ENCODE data around the gene ZNF283.

The ZNF283 gene

GRCh38 chr19:43784241-43784980 is 42.7 kb upstream of the ZNF283 start:
- H3K4me3 ChIP-seq (ENCODE audit: extremely low read depth, insufficient read depth, low read length, poor library complexity, severe bottlenecking) = no peak overlapping the region
- WGBS, 2 experiments (ENCODE audit: insufficient coverage in 2 of 2) = 78 to 87% methylated on average over 3 of the region's 4 CpGs
- H3K36me3 ChIP-seq (ENCODE audit: control insufficient read depth, insufficient read depth, low read length) = no peaks in the 10 kb centered on the region
- H3K4me1 ChIP-seq (ENCODE audit: control insufficient read depth, insufficient read depth, low read length, poor library complexity, severe bottlenecking) = peaks cover 31% of the 10 kb centered on the region
- H3K27ac ChIP-seq (ENCODE audit: low read depth, low read length, severe bottlenecking) = no peak overlapping the region
- no peaks in the 10 kb centered on the region for H3K9me3 ChIP-seq (ENCODE audit: control insufficient read depth, low read length)

GRCh38 chr19:43784981-43785808 is 41.9 kb upstream of the ZNF283 start:
- 39 to 40% methylated on average over 8 to 9 of the region's 10 CpGs for WGBS, 2 experiments (ENCODE audit: insufficient coverage in 2 of 2)
- H3K36me3 ChIP-seq (ENCODE audit: control insufficient read depth, insufficient read depth, low read length) = no peaks in the 10 kb centered on the region
- no peaks in the 10 kb centered on the region for H3K9me3 ChIP-seq (ENCODE audit: control insufficient read depth, low read length)
- peaks cover 24% of the 10 kb centered on the region for H3K4me1 ChIP-seq (ENCODE audit: control insufficient read depth, insufficient read depth, low read length, poor library complexity, severe bottlenecking)
- no peak overlapping the region for H3K27ac ChIP-seq (ENCODE audit: low read depth, low read length, severe bottlenecking)
- H3K4me3 ChIP-seq (ENCODE audit: extremely low read depth, insufficient read depth, low read length, poor library complexity, severe bottlenecking) = no peak overlapping the region

GRCh38 chr19:43786665-43787064 is 40.5 kb upstream of the ZNF283 start:
- no peaks in the 10 kb centered on the region for H3K9me3 ChIP-seq (ENCODE audit: control insufficient read depth, low read length)
- WGBS, 2 experiments (ENCODE audit: insufficient coverage in 2 of 2) = 0 to 33% methylated on average over 1 of the region's 1 CpG
- H3K4me3 ChIP-seq (ENCODE audit: extremely low read depth, insufficient read depth, low read length, poor library complexity, severe bottlenecking) = no peak overlapping the region
- H3K27ac ChIP-seq (ENCODE audit: low read depth, low read length, severe bottlenecking) = no peak overlapping the region
- no peaks in the 10 kb centered on the region for H3K36me3 ChIP-seq (ENCODE audit: control insufficient read depth, insufficient read depth, low read length)
- H3K4me1 ChIP-seq (ENCODE audit: control insufficient read depth, insufficient read depth, low read length, poor library complexity, severe bottlenecking) = peaks cover 16% of the 10 kb centered on the region

- Histone ChIP-seq H3K9me3 (ENCODE audit: control insufficient read depth, low read length) (no peaks in the 10 kb centered on the region), H3K4me3 (ENCODE audit: extremely low read depth, insufficient read depth, low read length, poor library complexity, severe bottlenecking) (no peak overlapping the region), H3K4me1 (ENCODE audit: control insufficient read depth, insufficient read depth, low read length, poor library complexity, severe bottlenecking) (peaks cover 11% of the 10 kb centered on the region), H3K27ac (ENCODE audit: low read depth, low read length, severe bottlenecking) (no peak overlapping the region), H3K36me3 (ENCODE audit: control insufficient read depth, insufficient read depth, low read length) (no peaks in the 10 kb centered on the region)
- WGBS, 2 experiments (ENCODE audit: insufficient coverage in 2 of 2) = 13% methylated on average over 1 of the region's 3 CpGs; no CpG with 5 or more reads in 1 of the 2 experiments
Measured at GRCh38 chr19:43789029-43789428, 38.1 kb upstream of the ZNF283 start.

- no peaks in the 10 kb centered on the region for H3K36me3 ChIP-seq (ENCODE audit: control insufficient read depth, insufficient read depth, low read length)
- H3K27ac ChIP-seq (ENCODE audit: low read depth, low read length, severe bottlenecking) = no peak overlapping the region
- H3K4me3 ChIP-seq (ENCODE audit: extremely low read depth, insufficient read depth, low read length, poor library complexity, severe bottlenecking) = no peak overlapping the region
- H3K4me1 ChIP-seq (ENCODE audit: control insufficient read depth, insufficient read depth, low read length, poor library complexity, severe bottlenecking) = no peaks in the 10 kb centered on the region
- no peaks in the 10 kb centered on the region for H3K9me3 ChIP-seq (ENCODE audit: control insufficient read depth, low read length)
- 33 to 50% methylated on average over 2 to 3 of the region's 3 CpGs for whole genome bisulfite sequencing, 2 experiments (ENCODE audit: insufficient coverage in 2 of 2)
Measured at GRCh38 chr19:43790587-43790986, 36.5 kb upstream of the ZNF283 start.

- H3K4me3 ChIP-seq (ENCODE audit: extremely low read depth, insufficient read depth, low read length, poor library complexity, severe bottlenecking) = no peak overlapping the region
- H3K4me1 ChIP-seq (ENCODE audit: control insufficient read depth, insufficient read depth, low read length, poor library complexity, severe bottlenecking) = peaks cover 6% of the 10 kb centered on the region
- 52 to 65% methylated on average over 6 of the region's 6 CpGs for WGBS, 2 experiments (ENCODE audit: insufficient coverage in 2 of 2)
- H3K9me3 ChIP-seq (ENCODE audit: control insufficient read depth, low read length) = no peaks in the 10 kb centered on the region
- H3K27ac ChIP-seq (ENCODE audit: low read depth, low read length, severe bottlenecking) = no peak overlapping the region
- H3K36me3 ChIP-seq (ENCODE audit: control insufficient read depth, insufficient read depth, low read length) = no peaks in the 10 kb centered on the region
Measured at GRCh38 chr19:43797118-43797517, 30.0 kb upstream of the ZNF283 start.

- Histone ChIP-seq H3K9me3 (ENCODE audit: control insufficient read depth, low read length) (no peaks in the 10 kb centered on the region), H3K4me3 (ENCODE audit: extremely low read depth, insufficient read depth, low read length, poor library complexity, severe bottlenecking) (no peak overlapping the region), H3K27ac (ENCODE audit: low read depth, low read length, severe bottlenecking) (no peak overlapping the region), H3K4me1 (ENCODE audit: control insufficient read depth, insufficient read depth, low read length, poor library complexity, severe bottlenecking) (peaks cover 6% of the 10 kb centered on the region), H3K36me3 (ENCODE audit: control insufficient read depth, insufficient read depth, low read length) (no peaks in the 10 kb centered on the region)
- 67 to 77% methylated on average over 7 of the region's 7 CpGs for WGBS, 2 experiments (ENCODE audit: insufficient coverage in 2 of 2)
Measured at GRCh38 chr19:43797556-43797955, 29.6 kb upstream of the ZNF283 start.

GRCh38 chr19:43798026-43798545 is 29.0 kb upstream of the ZNF283 start:
- H3K9me3 ChIP-seq (ENCODE audit: control insufficient read depth, low read length) = no peaks in the 10 kb centered on the region
- no peak overlapping the region for H3K27ac ChIP-seq (ENCODE audit: low read depth, low read length, severe bottlenecking)
- H3K4me3 ChIP-seq (ENCODE audit: extremely low read depth, insufficient read depth, low read length, poor library complexity, severe bottlenecking) = peak overlapping the region; percentile 14
- no peaks in the 10 kb centered on the region for H3K36me3 ChIP-seq (ENCODE audit: control insufficient read depth, insufficient read depth, low read length)
- 24 to 27% methylated on average over 5 of the region's 5 CpGs for WGBS, 2 experiments (ENCODE audit: insufficient coverage in 2 of 2)
- peaks cover 6% of the 10 kb centered on the region for H3K4me1 ChIP-seq (ENCODE audit: control insufficient read depth, insufficient read depth, low read length, poor library complexity, severe bottlenecking)

GRCh38 chr19:43798546-43799409 is 28.3 kb upstream of the ZNF283 start:
- WGBS, 2 experiments (ENCODE audit: insufficient coverage in 2 of 2) = 10 to 17% methylated on average over 44 to 63 of the region's 70 CpGs
- H3K27ac ChIP-seq (ENCODE audit: low read depth, low read length, severe bottlenecking) = no peak overlapping the region

GRCh38 chr19:43799502-43800142 is 27.5 kb upstream of the ZNF283 start:
- H3K27ac ChIP-seq (ENCODE audit: low read depth, low read length, severe bottlenecking) = no peak overlapping the region
- no peaks in the 10 kb centered on the region for H3K36me3 ChIP-seq (ENCODE audit: control insufficient read depth, insufficient read depth, low read length)
- H3K4me3 ChIP-seq (ENCODE audit: extremely low read depth, insufficient read depth, low read length, poor library complexity, severe bottlenecking) = no peak overlapping the region
- H3K4me1 ChIP-seq (ENCODE audit: control insufficient read depth, insufficient read depth, low read length, poor library complexity, severe bottlenecking) = peaks cover 6% of the 10 kb centered on the region
- H3K9me3 ChIP-seq (ENCODE audit: control insufficient read depth, low read length) = no peaks in the 10 kb centered on the region
- WGBS, 2 experiments (ENCODE audit: insufficient coverage in 2 of 2) = 23 to 57% methylated on average over 3 to 5 of the region's 6 CpGs

More at GRCh38 chr19:43798546-43799409, 28.3 kb upstream of the ZNF283 start:
- Histone ChIP-seq H3K4me3 (ENCODE audit: extremely low read depth, insufficient read depth, low read length, poor library complexity, severe bottlenecking) (peak overlapping the region; percentile 14), H3K4me1 (ENCODE audit: control insufficient read depth, insufficient read depth, low read length, poor library complexity, severe bottlenecking) (peaks cover 6% of the 10 kb centered on the region), H3K9me3 (ENCODE audit: control insufficient read depth, low read length) (no peaks in the 10 kb centered on the region), H3K36me3 (ENCODE audit: control insufficient read depth, insufficient read depth, low read length) (no peaks in the 10 kb centered on the region)
